Measurements from ENCODE around the gene MRPL52.
"Not testable (repeated sequence)": the region's sequence is repeated elsewhere in the genome, so short reads cannot be mapped to it uniquely, and the experiment has no call there.

The MRPL52 gene

GRCh38 chr14:22822571-22823098 lies 7.1 kb upstream of the MRPL52 start:
- Histone ChIP-seq H3K27ac (ENCODE audit: low read depth, low read length) (no peak overlapping the region), H4K20me1 (ENCODE audit: low read depth, low read length) (no peaks in the 10 kb centered on the region), H3K4me3 (ENCODE audit: insufficient read depth, low read length, poor library complexity, severe bottlenecking) (peak overlapping the region; percentile 41), H3K9ac (ENCODE audit: low read length) (peak overlapping the region; percentile 38), H3K9me3 (ENCODE audit: insufficient read depth, low read length) (no peaks in the 10 kb centered on the region), H3K36me3 (ENCODE audit: low read length) (no peaks in the 10 kb centered on the region), H2AFZ (ENCODE audit: low read depth, low read length, severe bottlenecking) (peak overlapping the region; percentile 64), H3K4me2 (ENCODE audit: low read depth, low read length, poor library complexity, severe bottlenecking) (peak overlapping the region; percentile 60), H3K79me2 (ENCODE audit: insufficient read depth, low read length) (no peaks in the 10 kb centered on the region), H3K9me2 (replicated peaks; ENCODE audit: insufficient read depth, low read length) (no peaks in the 10 kb centered on the region), H3F3A (ENCODE audit: insufficient read depth) (peaks cover 8% of the 10 kb centered on the region; the same call in 1 of the 2 replicates), H3K27me3 (ENCODE audit: low read length) (no peaks in the 10 kb centered on the region)
- TF ChIP-seq CTCF (IDR thresholded peaks at IDR 0.05; ENCODE audit: insufficient read depth, low read length, poor library complexity, severe bottlenecking) (peak; percentile 80), EZH2phosphoT487 (conservative IDR thresholded peaks at IDR 0.05; ENCODE audit: low read length) (no peak)

GRCh38 chr14:22824711-22825359 lies 4.9 kb upstream of the MRPL52 start:
- TF ChIP-seq CTCF (IDR thresholded peaks at IDR 0.05; ENCODE audit: insufficient read depth, low read length, poor library complexity, severe bottlenecking) = no peak
- TF ChIP-seq EZH2phosphoT487 (conservative IDR thresholded peaks at IDR 0.05; ENCODE audit: low read length) = no peak
- peaks cover 1% of the 10 kb centered on the region; the same call in 1 of the 2 replicates for H3K79me2 ChIP-seq (ENCODE audit: insufficient read depth, low read length)
- peak overlapping the region; percentile 33 for H3K4me2 ChIP-seq (ENCODE audit: low read depth, low read length, poor library complexity, severe bottlenecking)
- H3K9me3 ChIP-seq (ENCODE audit: insufficient read depth, low read length) = no peaks in the 10 kb centered on the region
- no peaks in the 10 kb centered on the region for H3K36me3 ChIP-seq (ENCODE audit: low read length)
- H3K9ac ChIP-seq (ENCODE audit: low read length) = peak overlapping the region; percentile 12; the same call in 1 of the 2 replicates
- no peak overlapping the region for H3K27ac ChIP-seq (ENCODE audit: low read depth, low read length)
- no peaks in the 10 kb centered on the region for H3K27me3 ChIP-seq (ENCODE audit: low read length)
- no peaks in the 10 kb centered on the region for H4K20me1 ChIP-seq (ENCODE audit: low read depth, low read length)
- no peak overlapping the region for H3K4me3 ChIP-seq (ENCODE audit: insufficient read depth, low read length, poor library complexity, severe bottlenecking)
- H3F3A ChIP-seq (ENCODE audit: insufficient read depth) = peaks cover 13% of the 10 kb centered on the region; the same call in 1 of the 2 replicates
- H2AFZ ChIP-seq (ENCODE audit: low read depth, low read length, severe bottlenecking) = peak overlapping the region; percentile 78
- no peaks in the 10 kb centered on the region for H3K9me2 ChIP-seq (replicated peaks; ENCODE audit: insufficient read depth, low read length)

- not testable (repeated sequence) for H3K36me3 ChIP-seq (ENCODE audit: low read length); H4K20me1 ChIP-seq (ENCODE audit: low read depth, low read length); H3K9me2 ChIP-seq (replicated peaks; ENCODE audit: insufficient read depth, low read length); H3K9me3 ChIP-seq (ENCODE audit: insufficient read depth, low read length); H3F3A ChIP-seq (ENCODE audit: insufficient read depth); H3K27me3 ChIP-seq (ENCODE audit: low read length)
- peak overlapping the region; percentile 72 for H3K27ac ChIP-seq (ENCODE audit: low read depth, low read length)
- H3K79me2 ChIP-seq (ENCODE audit: insufficient read depth, low read length) = peaks cover 20% of the 10 kb centered on the region
- H3K9ac ChIP-seq (ENCODE audit: low read length) = peak overlapping the region; percentile 96
- peak overlapping the region; percentile 78 for H2AFZ ChIP-seq (ENCODE audit: low read depth, low read length, severe bottlenecking)
- H3K4me3 ChIP-seq (ENCODE audit: insufficient read depth, low read length, poor library complexity, severe bottlenecking) = peak overlapping the region; percentile 88
- peak overlapping the region; percentile 97 for H3K4me2 ChIP-seq (ENCODE audit: low read depth, low read length, poor library complexity, severe bottlenecking)
Observed at GRCh38 chr14:22829076-22829660, 519 bp upstream of the MRPL52 start.

Measured in SU-DHL-6 (cell line).